ENCODE results near the gene ZNF668. TPM values are rescaled to one million over a fixed set of nuclear protein-coding genes. Genes with fewer than 3 reads are reported as not detected.

The ZNF668 gene
- total and polyA plus RNA-seq, 2 experiments from 2014 or later: 6.2 to 13.1 TPM

GRCh38 chr16:31055613-31056012 lies 18.4 kb downstream of the ZNF668 start:
- Histone ChIP-seq H3K27ac (ENCODE audit: low read depth) (peak overlapping the region; percentile 10; the same call in 1 of the 2 replicates), H3K79me2 (replicated peaks; ENCODE audit: insufficient read depth) (no peaks in the 10 kb centered on the region), H3K36me3 (ENCODE audit: insufficient read depth) (no peaks in the 10 kb centered on the region), H3K27me3 (ENCODE audit: insufficient read depth) (no peaks in the 10 kb centered on the region), H3K4me2 (no peak overlapping the region), H4K20me1 (replicated peaks; ENCODE audit: insufficient read depth) (no peaks in the 10 kb centered on the region), H2AFZ (no peak overlapping the region), H3K4me3 (no peak overlapping the region), H3F3A (replicated peaks; ENCODE audit: low read depth) (no peaks in the 10 kb centered on the region), H3K9me2 (ENCODE audit: insufficient read depth) (no peaks in the 10 kb centered on the region), H3K4me1 (ENCODE audit: insufficient read depth) (no peaks in the 10 kb centered on the region)
- ATAC-seq (peak; percentile 95), DNase-seq (ENCODE audit: low spot score) (peak; percentile 65)
- H3K9me3 Mint-ChIP-seq: no peaks in the 10 kb centered on the region
- peak; percentile 27; the same call in 1 of the 2 replicates for TF ChIP-seq ZNF462 (CRISPR knock-in tag; IDR thresholded peaks at IDR 0.05)
- TF ChIP-seq ZNF114 (CRISPR knock-in tag; IDR thresholded peaks at IDR 0.05): no peak
- no peak for TF ChIP-seq ETS1 (IDR thresholded peaks at IDR 0.05)
- no peak overlapping the region for H3K27ac Mint-ChIP-seq
- peaks cover 8% of the 10 kb centered on the region for H3K36me3 Mint-ChIP-seq (ENCODE audit: low read depth)
- H3K4me3 Mint-ChIP-seq: no peak overlapping the region
- H3K4me1 Mint-ChIP-seq: peaks cover 6% of the 10 kb centered on the region
- H3K27me3 Mint-ChIP-seq (ENCODE audit: insufficient read depth, low read depth, poor library complexity): peaks cover 11% of the 10 kb centered on the region

- Histone ChIP-seq H3K4me3 (no peak overlapping the region), H3F3A (replicated peaks; ENCODE audit: low read depth) (no peaks in the 10 kb centered on the region), H3K36me3 (ENCODE audit: insufficient read depth) (no peaks in the 10 kb centered on the region), H3K9me2 (ENCODE audit: insufficient read depth) (no peaks in the 10 kb centered on the region), H3K27me3 (ENCODE audit: insufficient read depth) (no peaks in the 10 kb centered on the region), H3K4me1 (ENCODE audit: insufficient read depth) (peaks cover 3% of the 10 kb centered on the region; the same call in 1 of the 2 replicates), H2AFZ (no peak overlapping the region), H4K20me1 (replicated peaks; ENCODE audit: insufficient read depth) (no peaks in the 10 kb centered on the region), H3K4me2 (no peak overlapping the region), H3K27ac (ENCODE audit: low read depth) (no peak overlapping the region), H3K79me2 (replicated peaks; ENCODE audit: insufficient read depth) (no peaks in the 10 kb centered on the region)
- DNase-seq (ENCODE audit: low spot score) (no peak), ATAC-seq (no peak)
- H3K4me1 Mint-ChIP-seq: peaks cover 18% of the 10 kb centered on the region
- no peak overlapping the region for H3K27ac Mint-ChIP-seq
- no peak overlapping the region for H3K4me3 Mint-ChIP-seq
- no peaks in the 10 kb centered on the region for H3K9me3 Mint-ChIP-seq
- peaks cover 18% of the 10 kb centered on the region for H3K27me3 Mint-ChIP-seq (ENCODE audit: insufficient read depth, low read depth, poor library complexity)
- H3K36me3 Mint-ChIP-seq (ENCODE audit: low read depth): no peaks in the 10 kb centered on the region
- no peak for TF ChIP-seq ZNF462 (CRISPR knock-in tag; IDR thresholded peaks at IDR 0.05)
- no peak for TF ChIP-seq ZNF331 (CRISPR knock-in tag; IDR thresholded peaks at IDR 0.05; ENCODE audit: low read depth)
- no peak for TF ChIP-seq EZH2phosphoT487 (IDR thresholded peaks at IDR 0.05; ENCODE audit: unreplicated experiment)
Observed at GRCh38 chr16:31052114-31052513, 21.9 kb downstream of the ZNF668 start.
